Spleen (tissue), 11 donors: ENCODE data around the gene PNPLA2. TPM values are rescaled to one million over a fixed set of nuclear protein-coding genes. Genes with fewer than 3 reads are reported as not detected.
A peak's percentile ranks its signal among the peaks of the same experiment; 100 is the strongest.

Source experiments
- DNase-seq: peaks from one replicate; pipeline ENCODE4 v3.0.0-alpha.2; 2020
- H3K27ac ChIP-seq, 8 donors: fragments of 200-600 bp; sonication (generic) in 7 of 8; 1 replicate in 4 of 8; 2 replicates in 4 of 8; pipeline versions ENCODE4 v1.5.0 to v1.8.0; 2016 to 2021; ENCODE audit warnings: inconsistent platforms in 4 of 8, mild to moderate bottlenecking in 4 of 8, moderate library complexity in 1 of 8
- H3K27me3 ChIP-seq, 7 donors: fragments of 200-600 bp; sonication (generic) in 6 of 7; replicated peaks in 1 of 7; 1 replicate in 4 of 7; 2 replicates in 3 of 7; pipeline versions ENCODE4 v1.5.0 to v1.8.0; 2016 to 2021; ENCODE audit warnings: inconsistent platforms in 3 of 7, mild to moderate bottlenecking in 1 of 7
- H3K36me3 ChIP-seq, 6 donors: fragments of 200-600 bp; sonication (generic) in 5 of 6; 1 replicate in 4 of 6; 2 replicates in 2 of 6; pipeline versions ENCODE4 v1.5.0 to v1.8.0; 2016 to 2021; ENCODE audit warnings: inconsistent platforms in 2 of 6
- H3K4me1 ChIP-seq, 6 donors: fragments of 200-600 bp; sonication (generic) in 5 of 6; 1 replicate in 3 of 6; 2 replicates in 3 of 6; pipeline versions ENCODE4 v1.5.0 to v1.8.0; 2016 to 2021; ENCODE audit warnings: inconsistent platforms in 3 of 6
- H3K4me3 ChIP-seq, 8 donors: fragments of 200-600 bp; sonication (generic) in 7 of 8; 1 replicate in 4 of 8; 2 replicates in 4 of 8; pipeline versions ENCODE4 v1.5.0 to v1.8.0; 2016 to 2021; ENCODE audit warnings: inconsistent platforms in 4 of 8, mild to moderate bottlenecking in 4 of 8, moderate library complexity in 2 of 8
- H3K9me3 ChIP-seq, 8 donors: fragments of 200-600 bp; sonication (generic) in 7 of 8; 1 replicate in 4 of 8; 2 replicates in 4 of 8; pipeline versions ENCODE4 v1.5.0 to v1.8.0; 2016 to 2021; ENCODE audit warnings: inconsistent platforms in 4 of 8
- CTCF ChIP-seq, 11 experiments: fragments of 200-600 bp in 7 of 11; fragments of 450-650 bp in 4 of 11; sonication (generic) in 4 of 11; IDR thresholded peaks in 8 of 11; conservative IDR thresholded peaks in 3 of 11; 1 replicate in 7 of 11; 2 replicates in 4 of 11; pipeline versions ENCODE4 v1.4.0 to v1.8.0; 2016 to 2021; ENCODE audit warnings: antibody characterized with exemption in 11 of 11, inconsistent platforms in 4 of 11, mild to moderate bottlenecking in 1 of 11
- POLR2A ChIP-seq, 3 donors: fragments of 450-650 bp; IDR thresholded peaks; one replicate each; pipeline ENCODE4 v1.5.1; 2017; ENCODE audit warnings: antibody characterized with exemption in 3 of 3, mild to moderate bottlenecking in 1 of 3
- POLR2AphosphoS5 ChIP-seq, 3 donors: sonication (generic); formaldehyde crosslinking; IDR thresholded peaks; one replicate each; pipeline ENCODE4 v1.5.1; 2017; ENCODE audit warnings: antibody characterized with exemption in 3 of 3
- WGBS, 5 donors: extraction: QIAGEN DNeasy Blood & Tissue Kit in 3 of 5; methylation state at CpG; one replicate each; pipeline versions ENCODE4 v1.1.5 to v1.1.7; 2013 to 2018; 5-methylcytosine and 5-hydroxymethylcytosine counted together
- intact Hi-C: fragments of 100-400 bp; cut with DNase I; formaldehyde crosslinking; loops from one replicate; pipeline ENCODE4 v1.15.0; 2023; ENCODE audit warnings: low total_unique reads
- polyA plus RNA-seq, 3 donors: library from polyadenylated mRNA; stranded (reverse); fragments of 200-250 nt; gene quantifications; one replicate each; pipeline ENCODE4 v1.2.1, GENCODE V29; 2013
- total RNA-seq, 7 donors: library from RNA; depleted of rRNA in 3 of 7; stranded (reverse); fragments of >200 nt in 3 of 7; fragmentation: NEBNext Ultra II Directional in 4 of 7; extraction: Animal tissue kit (Norgen Biotek cat#: 25700) in 4 of 7; gene quantifications; one replicate each; pipeline versions ENCODE4 v1.1.0 to v1.2.1, GENCODE V29; 2016 to 2021
- donor health status: healthy with polysubstance abuse.
- donor health status: DM: no; HTN: no; CAD: no; lungs with moderate emphysema.
- donor health status: DM: no; HTN: no; CAD: no.
- donor health status: Bipolar disorder and iron deficiency.
- donor health status: healthy.
- donor health status: DM: no; HTN: no; CAD: no.
- donor health status: DM: yes; HTN: yes; CAD: no.

Gene PNPLA2
- total and polyA plus RNA-seq, 10 donors = 46.3 to 131 (median 107) TPM

- Histone ChIP-seq H3K4me3 (peak within 1 kb of the TSS; percentile 46 to 97 (median 76)), H3K9me3 (no peaks in the 10 kb centered on the region), H3K27me3 (no peaks in the 10 kb centered on the region), H3K4me1 (peaks cover 14 to 74% (median 44%) of the 10 kb centered on the region in 6 donors), H3K27ac (peak within 1 kb of the TSS; percentile 43 to 91 (median 84)), H3K36me3 (peaks cover 0 to 23% (median 13%) of the 10 kb centered on the region in 6 donors)
- no peak for TF ChIP-seq CTCF (IDR thresholded peaks at IDR 0.05 in 8 of 11, conservative IDR thresholded peaks at IDR 0.05 in 3 of 11)
- peak in 2 of 3 donors; percentile 33 to 67 for TF ChIP-seq POLR2A (IDR thresholded peaks at IDR 0.05)
- TF ChIP-seq POLR2AphosphoS5 (IDR thresholded peaks at IDR 0.05) = peak; percentile 86 to 91 (median 90)
- DNase-seq = peak; percentile 99
- 1 to 2% (median 1%) methylated on average over 60 to 110 of the region's 110 CpGs for WGBS, 5 donors
- intact Hi-C loops = no loop called here
These were observed 41.1 kb upstream of the PNPLA2 start, which contains the start of gene GATD1 for GRCh38 chr11:777288-778255. Gene GATD1 (minus strand): TSS chr11:777487. CDS start chr11:777462, 25 bp downstream.

GRCh38 chr11:778976-779954, 39.4 kb upstream of the PNPLA2 start:
- H3K27me3 ChIP-seq = no peaks in the 10 kb centered on the region
- no peak overlapping the region for H3K27ac ChIP-seq
- H3K9me3 ChIP-seq = no peaks in the 10 kb centered on the region
- intact Hi-C loops = no loop called here
- TF ChIP-seq POLR2AphosphoS5 (IDR thresholded peaks at IDR 0.05) (peak in 1 of 3 donors; percentile 3), POLR2A (IDR thresholded peaks at IDR 0.05) (no peak)
- DNase-seq = peak; percentile 74
- 88 to 98% (median 93%) methylated on average over 14 to 23 of the region's 23 CpGs for WGBS, 5 donors
- H3K36me3 ChIP-seq = peaks cover 0 to 6% (median 0%) of the 10 kb centered on the region in 6 donors
- H3K4me1 ChIP-seq = peaks cover 14 to 60% (median 44%) of the 10 kb centered on the region in 6 donors
- H3K4me3 ChIP-seq = no peak overlapping the region

- Histone ChIP-seq H3K4me1 (peaks cover 14 to 52% (median 37%) of the 10 kb centered on the region in 6 donors), H3K9me3 (no peaks in the 10 kb centered on the region), H3K4me3 (no peak overlapping the region), H3K27me3 (no peaks in the 10 kb centered on the region), H3K36me3 (peaks cover 0 to 4% (median 0%) of the 10 kb centered on the region in 6 donors), H3K27ac (no peak overlapping the region)
- TF ChIP-seq CTCF (IDR thresholded peaks at IDR 0.05 in 8 of 11, conservative IDR thresholded peaks at IDR 0.05 in 3 of 11) (no peak), POLR2A (IDR thresholded peaks at IDR 0.05) (no peak), POLR2AphosphoS5 (IDR thresholded peaks at IDR 0.05) (no peak)
- 92 to 98% (median 96%) methylated on average over 9 to 16 of the region's 16 CpGs for WGBS, 5 donors
- no peak for DNase-seq
- intact Hi-C loops = no loop called here
These were observed 38.7 kb upstream of the PNPLA2 start for GRCh38 chr11:779955-780532.
